ENCODE data around the gene NUDCD2.

The NUDCD2 gene

DNA sequence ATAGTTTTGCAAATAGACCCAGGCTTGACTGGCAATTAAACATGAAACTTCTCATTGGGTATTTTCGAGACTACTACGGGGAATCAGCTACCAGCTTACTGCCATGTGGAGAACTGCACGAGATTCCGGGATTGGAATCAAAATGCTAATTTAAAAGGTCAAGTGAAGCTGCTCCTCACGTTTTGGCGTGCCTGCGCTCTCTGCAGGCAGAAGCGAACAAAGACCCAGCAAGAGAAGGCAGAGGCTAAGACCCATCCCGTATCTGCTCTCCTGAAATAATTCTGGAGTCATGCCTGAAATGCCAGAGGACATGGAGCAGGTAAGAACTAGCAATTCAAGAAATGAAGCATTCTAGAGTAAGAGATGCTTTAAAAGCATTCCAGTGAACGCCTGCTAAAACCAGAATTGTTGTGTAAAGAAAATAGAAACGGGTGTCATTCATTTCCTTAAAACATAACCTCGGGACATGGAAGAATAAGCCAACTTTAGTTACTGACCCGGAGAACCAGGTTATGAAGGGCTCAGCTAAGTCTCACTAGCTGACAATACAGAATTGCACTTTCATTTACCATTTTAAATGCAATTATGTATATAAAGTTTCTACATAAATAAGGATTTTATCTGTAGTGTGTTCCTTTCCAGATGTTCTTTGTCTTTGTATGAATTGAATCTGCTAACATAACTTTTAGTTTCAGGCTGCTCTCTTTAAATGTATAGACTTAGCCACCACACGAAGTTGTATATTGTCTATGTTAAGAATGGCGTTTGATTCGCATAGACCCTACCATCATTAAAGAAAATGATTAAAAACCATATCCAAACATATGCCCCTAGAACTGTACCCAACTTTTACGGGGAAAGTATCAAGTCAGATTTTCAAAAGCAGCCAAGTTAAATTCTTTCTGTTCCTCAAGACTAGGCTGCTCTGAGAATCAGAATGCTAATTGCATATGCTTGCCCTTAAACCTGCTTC is 43.5 kb upstream of the NUDCD2 start:
- DNase-seq (ENCODE audit: insufficient read length, low spot score) = no peak
- FAIRE-seq = peak; percentile 45
- TF ChIP-seq POU2F2 (IDR thresholded peaks at IDR 0.05; ENCODE audit: low read depth, low read length) = no peak
- TF ChIP-seq POLR2A (IDR thresholded peaks at IDR 0.05; ENCODE audit: low read depth, low read length) = no peak
- no peak for TF ChIP-seq PAX5 (IDR thresholded peaks at IDR 0.05; ENCODE audit: insufficient read depth, low read length, severe bottlenecking)
- TF ChIP-seq SPI1 (IDR thresholded peaks at IDR 0.05; ENCODE audit: low read depth, low read length) = no peak
- no peak for TF ChIP-seq POLR2AphosphoS5 (IDR thresholded peaks at IDR 0.05; ENCODE audit: low read depth, low read length)
- TF ChIP-seq TAF1 (IDR thresholded peaks at IDR 0.05; ENCODE audit: low read depth, low read length) = no peak

DNA sequence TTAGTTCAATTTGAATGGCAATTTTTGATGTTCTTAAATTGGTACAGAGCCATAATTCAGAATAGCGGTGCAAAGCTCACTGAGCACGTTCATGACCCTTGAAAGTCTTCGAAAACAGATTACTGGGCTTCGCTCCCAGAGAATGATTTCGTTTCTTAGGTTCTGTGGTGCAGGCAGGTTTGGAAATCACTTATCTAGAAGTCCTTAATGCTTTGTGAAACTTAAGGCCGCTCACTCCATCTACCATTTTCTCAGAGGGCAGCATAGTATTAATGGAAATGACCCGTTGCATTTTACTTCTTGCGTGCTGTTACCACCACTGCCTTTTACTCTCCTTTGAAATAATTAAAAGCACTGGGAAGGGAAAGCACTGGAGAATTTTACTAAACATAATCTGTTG is 42.6 kb upstream of the NUDCD2 start:
- DNase-seq (ENCODE audit: insufficient read length, low spot score) = no peak
- no peak for TF ChIP-seq PAX5 (IDR thresholded peaks at IDR 0.05; ENCODE audit: insufficient read depth, low read length, severe bottlenecking)
- TF ChIP-seq POLR2A (IDR thresholded peaks at IDR 0.05; ENCODE audit: low read depth, low read length) = no peak
- TF ChIP-seq TAF1 (IDR thresholded peaks at IDR 0.05; ENCODE audit: low read depth, low read length) = no peak
- TF ChIP-seq SPI1 (IDR thresholded peaks at IDR 0.05; ENCODE audit: low read depth, low read length) = no peak
- TF ChIP-seq POLR2AphosphoS5 (IDR thresholded peaks at IDR 0.05; ENCODE audit: low read depth, low read length) = no peak
- no peak for TF ChIP-seq POU2F2 (IDR thresholded peaks at IDR 0.05; ENCODE audit: low read depth, low read length)
- FAIRE-seq = no peak

DNA sequence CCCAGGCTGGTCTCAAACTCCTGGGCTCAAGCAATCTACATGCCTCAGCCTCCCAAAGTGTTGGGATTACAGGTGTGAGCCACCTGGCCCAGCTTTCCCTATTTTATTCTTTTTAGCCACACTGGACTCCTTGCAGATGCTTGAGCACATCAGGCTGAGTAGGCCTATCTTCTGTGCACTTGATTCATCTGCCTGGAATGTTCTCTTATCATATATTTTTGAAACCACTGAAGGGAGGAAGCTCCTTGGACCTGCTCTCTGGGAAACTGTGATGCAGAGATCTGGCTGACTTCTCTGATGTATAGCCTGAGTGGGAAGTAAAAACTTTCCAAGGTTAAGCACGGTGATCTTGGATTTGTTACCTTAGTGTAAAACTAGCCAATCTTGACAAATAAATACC is 39.0 kb upstream of the NUDCD2 start:
- DNase-seq (ENCODE audit: insufficient read length, low spot score) = no peak
- no peak for TF ChIP-seq POU2F2 (IDR thresholded peaks at IDR 0.05; ENCODE audit: low read depth, low read length)
- TF ChIP-seq SPI1 (IDR thresholded peaks at IDR 0.05; ENCODE audit: low read depth, low read length) = no peak
- TF ChIP-seq PAX5 (IDR thresholded peaks at IDR 0.05; ENCODE audit: insufficient read depth, low read length, severe bottlenecking) = no peak
- no peak for TF ChIP-seq POLR2AphosphoS5 (IDR thresholded peaks at IDR 0.05; ENCODE audit: low read depth, low read length)
- TF ChIP-seq TAF1 (IDR thresholded peaks at IDR 0.05; ENCODE audit: low read depth, low read length) = no peak
- no peak for TF ChIP-seq POLR2A (IDR thresholded peaks at IDR 0.05; ENCODE audit: low read depth, low read length)
- no peak for FAIRE-seq

DNA sequence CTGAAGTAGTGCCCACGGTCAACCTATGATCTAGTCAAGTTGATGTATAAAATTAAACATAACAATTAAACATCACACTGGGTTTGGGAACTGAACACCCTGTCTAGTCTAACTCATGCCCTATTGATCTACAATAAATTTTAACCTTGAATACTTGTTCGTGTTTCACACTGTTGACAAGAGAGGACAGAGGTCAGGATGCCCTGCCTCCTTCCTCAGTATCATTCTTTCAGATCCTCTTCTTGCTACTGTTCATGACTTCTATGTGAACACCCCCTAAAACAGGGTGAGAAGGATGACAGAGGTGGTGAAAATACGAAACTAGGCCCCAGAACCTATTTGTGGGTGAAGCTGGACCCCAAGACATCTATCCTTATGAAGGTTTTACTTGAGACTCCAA is 37.4 kb upstream of the NUDCD2 start:
- peak; percentile 48 for FAIRE-seq
- DNase-seq (ENCODE audit: insufficient read length, low spot score) = no peak
- TF ChIP-seq POU2F2 (IDR thresholded peaks at IDR 0.05; ENCODE audit: low read depth, low read length) = no peak
- TF ChIP-seq SPI1 (IDR thresholded peaks at IDR 0.05; ENCODE audit: low read depth, low read length) = peak; percentile 65
- no peak for TF ChIP-seq PAX5 (IDR thresholded peaks at IDR 0.05; ENCODE audit: insufficient read depth, low read length, severe bottlenecking)
- TF ChIP-seq POLR2AphosphoS5 (IDR thresholded peaks at IDR 0.05; ENCODE audit: low read depth, low read length) = no peak
- TF ChIP-seq POLR2A (IDR thresholded peaks at IDR 0.05; ENCODE audit: low read depth, low read length) = no peak
- no peak for TF ChIP-seq TAF1 (IDR thresholded peaks at IDR 0.05; ENCODE audit: low read depth, low read length)

DNA sequence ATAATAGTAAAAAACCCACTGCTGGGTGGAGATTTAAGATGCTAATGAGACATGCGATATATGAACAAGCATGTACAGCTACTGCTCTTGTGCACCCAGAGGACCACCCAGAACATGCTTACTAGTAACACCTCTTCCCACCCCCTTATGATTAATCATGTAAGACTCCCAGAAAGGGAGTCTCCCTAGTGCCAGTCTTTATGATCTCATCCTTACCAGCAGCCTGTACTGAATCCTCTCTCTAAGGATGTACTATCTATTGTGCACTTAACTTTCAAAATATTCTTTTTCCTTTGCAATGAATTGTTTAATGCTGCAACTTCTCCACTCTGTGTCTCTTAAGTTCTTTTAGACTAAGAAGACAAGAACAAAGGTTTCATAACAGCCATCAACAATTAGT is 36.4 kb upstream of the NUDCD2 start:
- DNase-seq (ENCODE audit: insufficient read length, low spot score) (no peak), FAIRE-seq (no peak)
- TF ChIP-seq POLR2AphosphoS5 (IDR thresholded peaks at IDR 0.05; ENCODE audit: low read depth, low read length) (no peak), PAX5 (IDR thresholded peaks at IDR 0.05; ENCODE audit: insufficient read depth, low read length, severe bottlenecking) (no peak), POU2F2 (IDR thresholded peaks at IDR 0.05; ENCODE audit: low read depth, low read length) (no peak), SPI1 (IDR thresholded peaks at IDR 0.05; ENCODE audit: low read depth, low read length) (no peak), POLR2A (IDR thresholded peaks at IDR 0.05; ENCODE audit: low read depth, low read length) (no peak), TAF1 (IDR thresholded peaks at IDR 0.05; ENCODE audit: low read depth, low read length) (no peak)

DNA sequence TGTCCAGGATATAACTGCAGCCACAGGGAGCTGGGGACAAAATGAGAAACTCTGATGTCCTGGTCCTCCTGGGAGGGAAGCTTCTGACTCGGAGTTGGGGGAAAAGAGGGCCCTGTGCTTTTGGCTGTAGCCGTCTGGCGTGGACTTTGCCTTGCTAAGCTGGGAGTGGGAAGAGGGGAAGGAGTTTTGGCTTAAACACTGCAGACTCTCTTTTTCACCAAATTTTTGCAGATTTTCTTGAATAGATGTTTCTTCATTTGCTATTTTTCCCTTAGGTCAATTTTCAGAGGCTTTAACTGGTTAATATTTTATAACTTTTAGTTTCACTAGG is 29.8 kb upstream of the NUDCD2 start:
- DNase-seq (ENCODE audit: insufficient read length, low spot score) (no peak), FAIRE-seq (no peak)
- no peak for TF ChIP-seq POLR2A (IDR thresholded peaks at IDR 0.05; ENCODE audit: low read depth, low read length)
- TF ChIP-seq POLR2AphosphoS5 (IDR thresholded peaks at IDR 0.05; ENCODE audit: low read depth, low read length) = no peak
- TF ChIP-seq PAX5 (IDR thresholded peaks at IDR 0.05; ENCODE audit: insufficient read depth, low read length, severe bottlenecking) = no peak
- TF ChIP-seq POU2F2 (IDR thresholded peaks at IDR 0.05; ENCODE audit: low read depth, low read length) = no peak
- TF ChIP-seq TAF1 (IDR thresholded peaks at IDR 0.05; ENCODE audit: low read depth, low read length) = no peak
- TF ChIP-seq SPI1 (IDR thresholded peaks at IDR 0.05; ENCODE audit: low read depth, low read length) = no peak

DNA sequence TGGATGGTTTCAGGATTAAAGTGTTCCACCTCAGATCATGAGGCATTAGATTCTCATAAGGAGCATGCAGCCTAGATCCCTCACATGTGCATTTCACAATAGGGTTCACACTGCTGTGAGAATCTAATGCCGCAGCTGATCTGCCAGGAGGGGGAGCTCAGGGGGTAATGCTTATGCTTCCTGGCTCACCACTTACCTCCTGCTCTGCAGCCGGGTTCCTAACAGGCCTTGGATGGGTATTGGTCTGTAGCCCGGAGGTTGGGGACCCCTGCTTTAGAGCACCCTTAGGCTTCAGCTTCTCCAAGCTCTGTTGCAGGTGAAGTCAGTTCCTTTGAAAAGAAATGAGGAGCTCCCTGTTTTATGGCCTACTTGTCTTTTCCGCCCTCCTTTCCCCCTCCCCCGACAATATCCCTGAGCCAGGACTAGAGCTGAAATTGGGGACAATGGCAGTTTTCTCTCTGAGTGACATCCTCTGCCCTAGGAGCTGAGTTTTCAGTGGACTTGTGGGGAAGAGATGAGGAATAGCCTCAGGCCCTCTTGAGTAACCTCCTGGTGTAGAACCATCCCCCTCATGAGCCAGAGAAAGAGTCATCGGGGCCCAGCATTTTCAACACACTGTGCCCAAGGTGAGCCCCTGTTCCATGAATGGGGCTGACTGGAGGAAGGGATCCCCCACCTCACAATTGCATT is 29.3 kb upstream of the NUDCD2 start:
- TF ChIP-seq POU2F2 (IDR thresholded peaks at IDR 0.05; ENCODE audit: low read depth, low read length) (no peak), SPI1 (IDR thresholded peaks at IDR 0.05; ENCODE audit: low read depth, low read length) (no peak), POLR2AphosphoS5 (IDR thresholded peaks at IDR 0.05; ENCODE audit: low read depth, low read length) (no peak), TAF1 (IDR thresholded peaks at IDR 0.05; ENCODE audit: low read depth, low read length) (no peak), PAX5 (IDR thresholded peaks at IDR 0.05; ENCODE audit: insufficient read depth, low read length, severe bottlenecking) (no peak), POLR2A (IDR thresholded peaks at IDR 0.05; ENCODE audit: low read depth, low read length) (no peak)
- FAIRE-seq (no peak), DNase-seq (ENCODE audit: insufficient read length, low spot score) (no peak)

DNA sequence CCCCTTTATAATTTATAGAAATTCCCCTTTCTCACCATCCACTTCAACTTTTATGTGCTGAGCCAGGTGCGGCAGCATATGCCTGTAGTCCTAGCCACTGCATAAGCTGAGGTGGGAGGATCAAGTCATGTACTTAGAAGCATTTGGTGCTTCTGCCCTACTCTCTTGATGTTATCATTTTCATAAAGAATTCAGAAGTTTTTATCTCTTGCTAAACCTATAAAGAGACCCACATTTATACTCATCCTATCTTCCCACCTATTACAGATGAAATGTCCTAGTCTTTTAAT is 19.0 kb upstream of the NUDCD2 start:
- TF ChIP-seq SPI1 (IDR thresholded peaks at IDR 0.05; ENCODE audit: low read depth, low read length) (no peak), POU2F2 (IDR thresholded peaks at IDR 0.05; ENCODE audit: low read depth, low read length) (no peak), POLR2AphosphoS5 (IDR thresholded peaks at IDR 0.05; ENCODE audit: low read depth, low read length) (no peak), PAX5 (IDR thresholded peaks at IDR 0.05; ENCODE audit: insufficient read depth, low read length, severe bottlenecking) (no peak), TAF1 (IDR thresholded peaks at IDR 0.05; ENCODE audit: low read depth, low read length) (no peak), POLR2A (IDR thresholded peaks at IDR 0.05; ENCODE audit: low read depth, low read length) (no peak)
- no peak for FAIRE-seq
- DNase-seq (ENCODE audit: insufficient read length, low spot score) = no peak
